Ovary (tissue), 9 donors: Measurements from ENCODE around the gene YLPM1. TPM values are rescaled to one million over a fixed set of nuclear protein-coding genes. Genes with fewer than 3 reads are reported as not detected.

Experiments
- DNase-seq, 5 donors: peaks; one replicate each; pipeline ENCODE4 v3.0.0-alpha.2; 2019 to 2020
- H3K27ac ChIP-seq, 2 donors: fragments of 200-600 bp; one replicate each; pipeline versions ENCODE4 v1.5.1 to v1.8.0; 2019 to 2022
- H3K27me3 ChIP-seq: fragments of 200-600 bp; one replicate; pipeline ENCODE4 v1.8.0; 2022
- H3K36me3 ChIP-seq: fragments of 200-600 bp; sonication (generic); one replicate; pipeline ENCODE4 v1.5.1; 2019
- H3K4me1 ChIP-seq: one replicate; pipeline ENCODE4 v1.8.1; 2013; ENCODE audit warnings: mild to moderate bottlenecking, moderate library complexity; ENCODE audit not compliant: insufficient read depth
- H3K4me3 ChIP-seq: fragments of 200-600 bp; sonication (generic); one replicate; pipeline ENCODE4 v1.5.1; 2017
- H3K9me3 ChIP-seq, 2 donors: fragments of 200-600 bp in 1 of 2; sonication (generic) in 1 of 2; one replicate each; pipeline versions ENCODE4 v1.5.1 to v1.8.1; 2013 to 2019; ENCODE audit warnings: mild to moderate bottlenecking in 1 of 2, moderate library complexity in 1 of 2
- CTCF ChIP-seq, 3 donors: fragments of 450-650 bp in 2 of 3; fragments of 200-600 bp in 1 of 3; IDR thresholded peaks; one replicate each; pipeline versions ENCODE4 v1.5.1 to v1.8.0; 2016 to 2022; ENCODE audit warnings: antibody characterized with exemption in 3 of 3, mild to moderate bottlenecking in 1 of 3
- EP300 ChIP-seq: sonication (generic); formaldehyde crosslinking; IDR thresholded peaks from one replicate; pipeline ENCODE4 v1.6.1; 2017; ENCODE audit warnings: antibody characterized with exemption
- POLR2A ChIP-seq: fragments of 450-650 bp; IDR thresholded peaks from one replicate; pipeline ENCODE4 v1.6.1; 2017; ENCODE audit warnings: antibody characterized with exemption, mild to moderate bottlenecking, moderate library complexity
- WGBS, 3 donors: extraction: QIAGEN DNeasy Blood & Tissue Kit in 1 of 3; methylation state at CpG; one replicate each; pipeline versions ENCODE4 v1.1.5 to v1.1.7; 2013 to 2017; 5-methylcytosine and 5-hydroxymethylcytosine counted together
- intact Hi-C, 4 donors: fragments of 100-400 bp; cut with DNase I; formaldehyde crosslinking; loops; one replicate each; pipeline versions ENCODE4 v1.11.0 to v1.15.1; 2022 to 2023
- polyA plus RNA-seq, 2 donors: library from polyadenylated mRNA; stranded (reverse); fragments of 200-250 nt in 1 of 2; fragments of 350-450 nt in 1 of 2; fragmentation: Illumina TruSeq in 1 of 2; extraction: RNeasy Lipid Tissue Mini Kit (QIAGEN cat#74804) in 1 of 2; gene quantifications; one replicate each; pipeline ENCODE4 v1.2.3, GENCODE V29; 2013 to 2014
- total RNA-seq, 7 donors: library from RNA; depleted of rRNA in 2 of 7; stranded (reverse); fragments of >200 nt in 2 of 7; fragmentation: NEBNext Ultra II Directional in 3 of 7; extraction: Animal tissue kit (Norgen Biotek cat#: 25700) in 3 of 7; gene quantifications; one replicate each; pipeline versions ENCODE4 v1.1.0 to v1.2.4, GENCODE V29; 2016 to 2023
- donor health status: DM: no; HTN: no; CAD: no; lungs with moderate emphysema.
- donor health status: DM: no; HTN: no; CAD: no.
- donor health status: Bipolar disorder and iron deficiency.
- donor health status: DM: yes; HTN: yes; CAD: no.
- donor health status: DM: no; HTN: no; CAD: no.
- donor health status: DM: yes; HTN: yes; CAD: no.

Gene YLPM1
- total and polyA plus RNA-seq, 9 donors = 30.1 to 92.4 (median 68.4) TPM

DNA sequence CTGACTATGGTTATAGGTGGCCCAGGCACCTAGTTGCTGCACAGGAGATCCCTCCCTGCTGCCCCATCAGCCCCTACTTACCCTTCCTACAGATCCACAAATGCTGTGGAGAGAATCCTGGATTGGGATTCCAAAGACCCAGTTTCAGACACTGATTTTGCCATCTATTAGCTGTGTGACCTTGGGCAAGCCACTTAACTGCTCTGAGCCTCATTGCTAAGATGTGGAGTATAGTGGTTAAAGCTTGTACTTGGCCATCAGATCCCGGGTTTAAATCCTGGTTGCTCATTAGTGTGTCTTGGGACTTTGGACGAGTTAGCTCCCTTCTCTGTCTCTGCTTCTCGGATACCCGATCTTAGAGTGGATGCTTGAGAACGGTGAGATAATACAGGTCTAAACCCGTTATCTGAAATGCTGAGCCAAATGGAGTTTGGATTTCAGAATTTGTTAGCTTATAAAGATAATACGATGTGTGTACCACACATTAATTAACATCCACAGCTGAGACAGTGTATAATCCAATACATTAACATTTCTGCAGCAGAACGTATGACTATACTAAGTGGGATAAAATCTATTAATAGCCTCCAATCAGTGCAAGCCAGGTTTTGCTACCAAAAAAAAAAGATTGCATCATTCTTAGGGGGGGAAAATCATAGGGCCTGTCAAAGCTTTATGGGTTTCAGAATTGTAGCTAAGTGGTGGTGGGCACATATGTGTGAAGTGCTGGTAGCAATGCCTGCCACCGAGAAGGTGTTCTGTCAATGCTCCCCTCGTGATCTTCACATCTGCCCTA, 96.8 kb downstream of the YLPM1 start:
- Histone ChIP-seq H3K4me3 (no peak overlapping the region), H3K4me1 (no peaks in the 10 kb centered on the region), H3K27me3 (no peaks in the 10 kb centered on the region), H3K9me3 (no peaks in the 10 kb centered on the region), H3K36me3 (no peaks in the 10 kb centered on the region), H3K27ac (no peak overlapping the region)
- DNase-seq = no peak
- WGBS, 3 donors = 48 to 58% (median 50%) methylated on average over 10 of the region's 10 CpGs
- no peak for TF ChIP-seq CTCF (IDR thresholded peaks at IDR 0.05)
- intact Hi-C loops = loop anchor here in 2 of 4 donors (5.0 kb wide), 2 partner anchors 42 to 47 kb away; no protein-coding TSS in a partner anchor

DNA sequence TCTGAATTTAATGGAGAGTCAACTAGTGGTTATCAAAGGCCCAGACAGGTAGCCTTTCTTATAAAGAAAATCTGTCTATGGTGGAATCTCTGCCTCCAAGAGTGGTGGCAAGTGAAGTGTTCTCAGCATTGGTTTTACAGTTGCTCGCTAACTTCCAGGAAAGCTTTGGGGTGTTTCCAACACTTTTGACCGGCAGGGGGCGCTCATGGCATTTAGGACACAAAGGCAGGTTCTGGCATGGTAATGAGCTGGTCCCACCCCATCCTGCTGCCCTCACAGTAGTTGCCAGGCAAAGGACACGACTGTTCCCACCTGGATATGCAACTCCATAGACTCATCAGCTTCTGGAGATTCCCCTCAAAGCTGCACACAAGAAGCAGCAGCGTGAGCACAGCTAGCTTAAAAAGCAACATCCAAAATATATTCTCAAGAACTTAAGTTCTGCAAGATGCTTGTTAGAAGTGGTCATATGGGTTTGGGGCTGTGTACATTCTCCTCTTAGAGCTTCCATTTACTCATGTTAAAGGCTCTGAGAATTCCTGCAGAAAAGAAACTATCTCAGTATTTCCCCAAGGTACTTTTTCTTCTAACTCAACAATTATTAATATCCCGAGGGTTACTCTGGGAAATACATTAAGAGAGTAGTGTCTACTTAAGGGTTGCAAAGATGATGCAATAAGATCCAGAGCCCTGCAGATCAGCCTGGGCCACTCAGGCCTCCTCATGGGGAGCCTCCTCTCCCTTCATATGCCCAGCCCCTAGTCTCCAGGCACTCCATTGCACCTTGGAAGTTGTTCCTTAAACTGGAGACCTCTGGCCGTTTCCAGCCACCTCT, 98.0 kb downstream of the YLPM1 start:
- H3K4me3 ChIP-seq = no peak overlapping the region
- H3K27me3 ChIP-seq = no peaks in the 10 kb centered on the region
- TF ChIP-seq EP300 = no peak
- no peak for TF ChIP-seq POLR2A
- peak; percentile 63 to 75 (median 72) for TF ChIP-seq CTCF (IDR thresholded peaks at IDR 0.05)
- no peak overlapping the region for H3K27ac ChIP-seq
- H3K9me3 ChIP-seq = no peaks in the 10 kb centered on the region
- intact Hi-C loops = loop anchor here in 2 of 4 donors (5.0 kb wide), 2 partner anchors 41 to 46 kb away; no protein-coding TSS in a partner anchor
- no peaks in the 10 kb centered on the region for H3K4me1 ChIP-seq
- DNase-seq = peak; percentile 77 to 92 (median 88)
- no peaks in the 10 kb centered on the region for H3K36me3 ChIP-seq
- WGBS, 3 donors = 22 to 28% (median 26%) methylated on average over 7 of the region's 7 CpGs

GRCh38 chr14:74861734-74862090, 98.6 kb downstream of the YLPM1 start:
- 73 to 75% (median 73%) methylated on average over 3 of the region's 3 CpGs for WGBS, 3 donors
- Histone ChIP-seq H3K36me3 (no peaks in the 10 kb centered on the region), H3K9me3 (no peaks in the 10 kb centered on the region), H3K27me3 (no peaks in the 10 kb centered on the region), H3K27ac (no peak overlapping the region), H3K4me1 (no peaks in the 10 kb centered on the region), H3K4me3 (no peak overlapping the region)
- TF ChIP-seq EP300 = no peak
- intact Hi-C loops = loop anchor here in 2 of 4 donors (5.0 kb wide), 2 partner anchors 41 to 46 kb away; no protein-coding TSS in a partner anchor
- DNase-seq = no peak

GRCh38 chr14:74863274-74863673, 100.2 kb downstream of the YLPM1 start:
- no peak overlapping the region for H3K4me3 ChIP-seq
- no peaks in the 10 kb centered on the region for H3K9me3 ChIP-seq
- no peaks in the 10 kb centered on the region for H3K27me3 ChIP-seq
- DNase-seq = no peak
- 81 to 83% (median 83%) methylated on average over 9 of the region's 9 CpGs for WGBS, 3 donors
- H3K27ac ChIP-seq = no peak overlapping the region
- TF ChIP-seq CTCF (IDR thresholded peaks at IDR 0.05) (no peak), EP300 (no peak), POLR2A (no peak)
- no peaks in the 10 kb centered on the region for H3K4me1 ChIP-seq
- intact Hi-C loops = loop anchor here in 2 of 4 donors (5.0 kb wide), 2 partner anchors 39 to 44 kb away; no protein-coding TSS in a partner anchor
- no peaks in the 10 kb centered on the region for H3K36me3 ChIP-seq
